GM12875 (cell line): ENCODE measurements around the gene SLC14A1.

Experiments used
- H3K4me3 ChIP-seq: one replicate; pipeline ENCODE4 v1.5.1; 2011; ENCODE audit warnings: low read depth, low read length, control low read depth
- TF ChIP-seq, protein P1 (sequence below): IDR thresholded peaks from 2 replicates; pipeline ENCODE4 v1.5.1; 2011; ENCODE audit warnings: low read depth, mild to moderate bottlenecking, control low read depth, inconsistent platforms, low read length, moderate library complexity, borderline replicate concordance; ENCODE audit not compliant: insufficient read depth

Gene SLC14A1

DNA sequence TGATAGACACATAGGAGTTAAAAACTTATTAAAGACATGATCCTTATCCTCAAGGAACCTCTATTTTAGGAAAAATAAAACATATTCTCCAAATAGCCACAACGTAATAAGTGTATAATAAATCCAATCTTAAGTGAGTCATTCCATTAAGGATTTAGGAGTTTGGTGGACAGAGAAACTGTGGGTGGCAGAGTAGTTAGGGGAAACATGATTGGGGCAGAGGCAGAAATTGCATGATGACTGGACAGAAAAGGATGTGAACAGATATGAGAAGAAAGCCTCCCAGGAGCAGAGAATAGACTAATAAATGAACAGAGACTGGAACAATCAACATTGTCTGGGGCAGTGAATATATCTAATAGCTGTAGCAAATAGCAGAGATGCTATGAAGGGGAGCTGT lies 53.4 kb downstream of the SLC14A1 start:
- TF ChIP-seq, protein P1, sequence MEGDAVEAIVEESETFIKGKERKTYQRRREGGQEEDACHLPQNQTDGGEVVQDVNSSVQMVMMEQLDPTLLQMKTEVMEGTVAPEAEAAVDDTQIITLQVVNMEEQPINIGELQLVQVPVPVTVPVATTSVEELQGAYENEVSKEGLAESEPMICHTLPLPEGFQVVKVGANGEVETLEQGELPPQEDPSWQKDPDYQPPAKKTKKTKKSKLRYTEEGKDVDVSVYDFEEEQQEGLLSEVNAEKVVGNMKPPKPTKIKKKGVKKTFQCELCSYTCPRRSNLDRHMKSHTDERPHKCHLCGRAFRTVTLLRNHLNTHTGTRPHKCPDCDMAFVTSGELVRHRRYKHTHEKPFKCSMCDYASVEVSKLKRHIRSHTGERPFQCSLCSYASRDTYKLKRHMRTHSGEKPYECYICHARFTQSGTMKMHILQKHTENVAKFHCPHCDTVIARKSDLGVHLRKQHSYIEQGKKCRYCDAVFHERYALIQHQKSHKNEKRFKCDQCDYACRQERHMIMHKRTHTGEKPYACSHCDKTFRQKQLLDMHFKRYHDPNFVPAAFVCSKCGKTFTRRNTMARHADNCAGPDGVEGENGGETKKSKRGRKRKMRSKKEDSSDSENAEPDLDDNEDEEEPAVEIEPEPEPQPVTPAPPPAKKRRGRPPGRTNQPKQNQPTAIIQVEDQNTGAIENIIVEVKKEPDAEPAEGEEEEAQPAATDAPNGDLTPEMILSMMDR, result no peak
- H3K4me3 ChIP-seq, result no peak overlapping the region

DNA sequence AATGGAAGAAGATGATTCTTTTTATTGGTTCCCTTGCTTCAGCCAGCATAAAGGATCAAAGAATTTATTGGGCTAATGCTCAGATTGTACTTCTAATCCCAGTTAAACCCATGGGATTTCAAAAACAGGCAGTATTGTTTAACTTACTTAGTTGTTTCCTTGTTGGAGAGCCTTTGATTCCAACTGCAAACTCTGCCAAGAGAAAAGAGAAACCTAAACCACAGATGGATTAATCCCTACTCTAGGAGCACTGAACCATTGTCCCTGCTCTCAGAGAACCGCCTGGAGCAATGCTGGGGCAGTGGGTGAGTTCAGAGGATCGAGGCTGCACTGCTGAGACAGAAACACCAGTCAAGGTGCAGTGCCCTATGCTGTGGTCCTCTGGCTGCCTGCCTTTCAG lies 56.6 kb downstream of the SLC14A1 start:
- TF ChIP-seq, protein P1, result no peak
- H3K4me3 ChIP-seq, result no peak overlapping the region

GRCh38 chr18:45782662-45783061 lies 58.7 kb downstream of the SLC14A1 start:
- H3K4me3 ChIP-seq, result no peak overlapping the region
- TF ChIP-seq, protein P1, result no peak

DNA sequence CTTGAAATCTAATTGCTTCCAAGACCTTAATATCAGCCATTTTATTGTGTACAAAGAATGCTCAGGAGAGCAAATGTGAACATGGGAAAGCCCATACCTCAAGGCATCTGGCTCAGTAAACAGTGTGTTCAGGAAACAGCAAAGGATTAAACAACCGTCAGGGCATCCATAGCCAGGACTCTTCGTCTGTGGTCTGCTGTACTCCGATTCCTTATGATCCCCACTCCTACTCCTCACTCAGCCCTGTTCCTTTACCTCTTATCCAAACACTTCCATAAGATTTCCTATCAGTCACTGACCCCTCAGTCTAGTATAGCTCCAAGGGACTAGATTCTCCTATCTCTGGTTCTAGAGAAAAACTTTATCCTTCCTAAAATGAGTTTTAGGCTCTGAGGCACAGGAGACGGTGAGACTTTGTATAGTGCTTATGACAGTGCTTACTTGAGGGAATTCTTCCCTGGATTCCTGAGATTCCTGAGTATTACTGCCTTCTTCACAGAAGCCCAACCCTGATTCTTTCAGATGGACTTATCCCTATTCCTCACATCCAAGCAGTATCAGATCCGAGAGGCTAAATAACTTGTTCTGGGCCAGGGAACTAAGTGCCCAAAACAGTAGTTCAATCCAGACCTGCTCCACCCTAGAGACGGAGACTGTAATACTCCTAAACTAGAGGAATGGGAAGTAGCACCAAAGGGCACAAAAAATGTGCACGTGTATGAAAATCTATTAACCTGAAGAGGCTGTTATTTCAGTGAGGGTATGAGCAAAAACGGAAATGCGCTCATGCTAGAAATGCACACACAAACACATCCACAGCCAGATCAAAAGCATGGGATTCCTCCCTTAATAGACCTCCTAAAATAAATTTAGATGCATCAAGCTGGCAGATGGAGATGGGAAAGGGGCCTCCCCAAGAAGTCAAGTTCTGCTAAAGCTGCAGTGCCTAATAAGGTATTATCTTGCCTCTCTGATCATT lies 59.4 kb downstream of the SLC14A1 start:
- no peak overlapping the region for H3K4me3 ChIP-seq
- TF ChIP-seq, protein P1, result no peak

GRCh38 chr18:45785134-45785533 lies 61.2 kb downstream of the SLC14A1 start:
- no peak overlapping the region for H3K4me3 ChIP-seq

GRCh38 chr18:45786941-45787340 lies 63.0 kb downstream of the SLC14A1 start:
- H3K4me3 ChIP-seq, result no peak overlapping the region
- TF ChIP-seq, protein P1, result no peak

More at GRCh38 chr18:45785134-45785533, 61.2 kb downstream of the SLC14A1 start:
- TF ChIP-seq, protein P1, result no peak

DNA sequence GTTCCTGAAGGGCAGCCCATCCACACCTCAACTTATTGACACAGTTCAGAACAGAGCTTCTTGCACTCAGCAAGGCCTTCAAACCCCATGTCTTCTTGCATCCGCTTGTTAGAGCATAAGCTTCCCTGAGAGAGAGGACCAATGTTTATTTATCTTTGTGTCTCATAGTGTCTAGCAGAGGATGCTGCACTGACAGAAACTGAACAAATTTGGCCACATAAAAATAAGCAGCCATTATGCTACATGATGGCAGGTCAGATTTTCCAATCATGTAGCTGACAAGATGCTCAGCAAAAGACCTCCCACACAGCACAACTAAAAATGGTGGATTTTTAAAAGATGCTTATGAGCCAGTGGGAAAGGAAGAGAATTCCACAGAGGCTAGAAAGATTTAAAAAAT lies 63.4 kb downstream of the SLC14A1 start:
- H3K4me3 ChIP-seq, result no peak overlapping the region
- TF ChIP-seq, protein P1, result no peak
